NT2/D1 (cell line): ENCODE data around the gene OCIAD1.
"Not testable (repeated sequence)": the region's sequence is repeated elsewhere in the genome, so short reads cannot be mapped to it uniquely, and the experiment has no call there.

Source experiments
- DNase-seq: peaks from one replicate; pipeline ENCODE4 v3.0.0-alpha.2; 2011; ENCODE audit warnings: low read depth, low spot score
- H3K27me3 ChIP-seq: 2 replicates; pipeline ENCODE4 v1.6.0; 2011; ENCODE audit warnings: mild to moderate bottlenecking; ENCODE audit not compliant: insufficient read length, insufficient read depth
- H3K36me3 ChIP-seq: 2 replicates; pipeline ENCODE4 v1.6.1; 2011; ENCODE audit warnings: mild to moderate bottlenecking, low read length, mixed read lengths; ENCODE audit not compliant: insufficient read depth, insufficient read length
- H3K4me1 ChIP-seq: 2 replicates; pipeline ENCODE4 v1.5.1; 2011; ENCODE audit not compliant: insufficient read depth, insufficient read length
- H3K4me3 ChIP-seq: 2 replicates; pipeline ENCODE4 v1.5.1; 2011; ENCODE audit warnings: low read depth; ENCODE audit not compliant: insufficient read length
- H3K9ac ChIP-seq: 2 replicates; pipeline ENCODE4 v1.6.0; 2011; ENCODE audit warnings: low read depth; ENCODE audit not compliant: insufficient read length
- H3K9me3 ChIP-seq: 2 replicates; pipeline ENCODE4 v1.5.1; 2011; ENCODE audit warnings: mild to moderate bottlenecking, low read length; ENCODE audit not compliant: insufficient read depth
- SUZ12 ChIP-seq: IDR thresholded peaks from 2 replicates; pipeline ENCODE4 v1.6.1; 2011; ENCODE audit not compliant: insufficient read length, insufficient read depth; ENCODE audit errors: extremely low read depth
- YY1 ChIP-seq: IDR thresholded peaks from 2 replicates; pipeline ENCODE4 v1.6.1; 2011; ENCODE audit not compliant: insufficient read length, insufficient read depth
- ZNF274 ChIP-seq: IDR thresholded peaks from 2 replicates; pipeline ENCODE4 v1.6.1; 2011; ENCODE audit warnings: mild to moderate bottlenecking, low read depth, low read length

The OCIAD1 gene

GRCh38 chr4:48801016-48801715 is 29.7 kb upstream of the OCIAD1 start:
- Histone ChIP-seq H3K9me3 (no peaks in the 10 kb centered on the region), H3K4me3 (no peak overlapping the region), H3K36me3 (no peaks in the 10 kb centered on the region), H3K4me1 (no peaks in the 10 kb centered on the region), H3K27me3 (no peaks in the 10 kb centered on the region), H3K9ac (no peak overlapping the region)
- no peak for DNase-seq
- TF ChIP-seq YY1: no peak
- no peak for TF ChIP-seq ZNF274
- TF ChIP-seq SUZ12: no peak

- H3K9me3 ChIP-seq: no peaks in the 10 kb centered on the region
- no peak for DNase-seq
- H3K9ac ChIP-seq: no peak overlapping the region
- H3K4me3 ChIP-seq: no peak overlapping the region
- TF ChIP-seq ZNF274 (no peak), YY1 (no peak)
- no peaks in the 10 kb centered on the region for H3K4me1 ChIP-seq
- H3K27me3 ChIP-seq: no peaks in the 10 kb centered on the region
- no peaks in the 10 kb centered on the region for H3K36me3 ChIP-seq
Measured at GRCh38 chr4:48804584-48805301, 26.1 kb upstream of the OCIAD1 start.

- no peak overlapping the region for H3K4me3 ChIP-seq
- TF ChIP-seq ZNF274: no peak
- TF ChIP-seq SUZ12: no peak
- no peak for TF ChIP-seq YY1
- H3K4me1 ChIP-seq: peaks cover 2% of the 10 kb centered on the region
- no peaks in the 10 kb centered on the region for H3K27me3 ChIP-seq
- H3K9me3 ChIP-seq: no peaks in the 10 kb centered on the region
- H3K36me3 ChIP-seq: no peaks in the 10 kb centered on the region
- no peak for DNase-seq
- H3K9ac ChIP-seq: no peak overlapping the region
Measured at GRCh38 chr4:48812866-48813265, 18.0 kb upstream of the OCIAD1 start.

- peaks cover 2% of the 10 kb centered on the region for H3K4me1 ChIP-seq
- H3K9me3 ChIP-seq: no peaks in the 10 kb centered on the region
- H3K9ac ChIP-seq: no peak overlapping the region
- no peaks in the 10 kb centered on the region for H3K27me3 ChIP-seq
- TF ChIP-seq ZNF274 (no peak), YY1 (no peak), SUZ12 (no peak)
- no peak overlapping the region for H3K4me3 ChIP-seq
- no peak for DNase-seq
- no peaks in the 10 kb centered on the region for H3K36me3 ChIP-seq
Measured at GRCh38 chr4:48813964-48814363, 16.9 kb upstream of the OCIAD1 start.

- Histone ChIP-seq H3K9ac (no peak overlapping the region), H3K9me3 (no peaks in the 10 kb centered on the region), H3K4me1 (peaks cover 2% of the 10 kb centered on the region), H3K27me3 (no peaks in the 10 kb centered on the region), H3K4me3 (no peak overlapping the region), H3K36me3 (no peaks in the 10 kb centered on the region)
- no peak for DNase-seq
- TF ChIP-seq ZNF274 (no peak), SUZ12 (no peak), YY1 (no peak)
Measured at GRCh38 chr4:48815483-48815882, 15.4 kb upstream of the OCIAD1 start.

GRCh38 chr4:48816297-48816696 is 14.6 kb upstream of the OCIAD1 start:
- H3K9me3 ChIP-seq, H3K4me1 ChIP-seq, DNase-seq, H3K27me3 ChIP-seq, H3K36me3 ChIP-seq, H3K4me3 ChIP-seq, H3K9ac ChIP-seq: not testable (repeated sequence)

GRCh38 chr4:48816971-48817370 is 13.9 kb upstream of the OCIAD1 start:
- no peaks in the 10 kb centered on the region for H3K9me3 ChIP-seq
- H3K36me3 ChIP-seq: no peaks in the 10 kb centered on the region
- no peaks in the 10 kb centered on the region for H3K27me3 ChIP-seq
- no peak for DNase-seq
- no peak overlapping the region for H3K9ac ChIP-seq
- TF ChIP-seq ZNF274 (no peak), SUZ12 (no peak), YY1 (no peak)
- H3K4me3 ChIP-seq: no peak overlapping the region
- H3K4me1 ChIP-seq: peaks cover 2% of the 10 kb centered on the region

- H3K27me3 ChIP-seq, DNase-seq, H3K9ac ChIP-seq, H3K4me1 ChIP-seq, H3K4me3 ChIP-seq, H3K9me3 ChIP-seq, H3K36me3 ChIP-seq: not testable (repeated sequence)
Measured at GRCh38 chr4:48821431-48821830, 9.5 kb upstream of the OCIAD1 start.
